Effector memory CD8-positive, alpha-beta T cell (primary cell): ENCODE measurements around the gene CLCF1.

Source experiments
- ATAC-seq: fragments of 150-1000 bp; cut with Tn5 transposase; replicated peaks from 2 replicates; pipeline ENCODE4 v1.10.0; 2021; ENCODE audit warnings: mild to moderate bottlenecking, moderate library complexity
- DNase-seq, 3 experiments: peaks; one replicate each; pipeline ENCODE4 v3.0.0; 2021
- H3K27ac Mint-ChIP-seq, 2 donors: one replicate each; pipeline ENCODE4 v1.8.0; 2022; ENCODE audit warnings: mild to moderate bottlenecking in 2 of 2, mixed read lengths in 2 of 2, moderate library complexity in 2 of 2
- H3K27me3 Mint-ChIP-seq, 2 donors: one replicate each; pipeline ENCODE4 v1.8.0; 2022; ENCODE audit warnings: mixed read lengths in 2 of 2
- H3K36me3 Mint-ChIP-seq: one replicate; pipeline ENCODE4 v1.8.0; 2022; ENCODE audit warnings: mild to moderate bottlenecking, moderate library complexity, mixed read lengths; ENCODE audit not compliant: insufficient read depth
- H3K4me1 Mint-ChIP-seq, 2 donors: one replicate each; pipeline ENCODE4 v1.8.0; 2022; ENCODE audit warnings: low read depth in 2 of 2, mixed read lengths in 2 of 2
- H3K4me3 Mint-ChIP-seq, 2 donors: one replicate each; pipeline ENCODE4 v1.8.0; 2022; ENCODE audit warnings: mild to moderate bottlenecking in 2 of 2, mixed read lengths in 2 of 2, moderate library complexity in 2 of 2
- H3K9me3 Mint-ChIP-seq, 2 donors: one replicate each; pipeline ENCODE4 v1.8.0; 2022; ENCODE audit warnings: mixed read lengths in 2 of 2
- total RNA-seq, 9 experiments: gene quantifications; one replicate each; lab custom pipeline; 2026; lab: John Stamatoyannopoulos, UW

CLCF1 gene
- 0.65 to 10.8 (median 4.5) reads per million in 9 experiments for total RNA-seq

DNA sequence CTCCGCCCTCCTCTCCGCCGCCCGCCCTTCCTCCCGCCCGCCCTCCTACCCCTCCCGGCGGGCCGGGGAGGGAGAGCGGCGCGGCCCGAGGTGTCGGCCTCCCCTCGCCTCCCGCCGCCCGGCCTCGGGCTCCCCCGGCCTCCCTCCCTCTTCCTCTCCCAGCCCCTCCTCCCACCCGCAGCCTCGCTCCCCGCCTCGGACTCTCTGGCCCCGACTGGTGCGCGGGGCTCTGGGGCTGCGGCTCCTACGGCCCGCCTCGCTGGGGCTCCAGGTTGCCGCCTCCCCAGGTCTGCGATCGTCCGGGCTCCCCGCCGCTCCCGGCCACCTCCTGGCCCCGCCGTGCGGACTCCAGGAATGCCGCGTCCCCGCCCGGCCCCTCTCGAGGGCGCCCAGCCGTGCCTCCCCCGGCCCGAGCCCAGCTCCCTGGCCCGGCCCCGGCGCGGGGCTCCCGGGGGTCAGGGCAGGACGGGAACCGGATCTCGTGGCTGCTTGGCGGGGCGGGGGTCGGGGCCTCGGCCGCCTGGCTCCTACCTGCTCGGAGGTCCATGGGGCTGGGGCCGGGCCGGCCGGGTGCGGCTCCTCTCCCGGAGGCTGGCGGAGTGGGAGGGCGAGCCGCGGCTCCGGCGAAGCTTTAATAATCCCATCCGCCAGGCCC is at the start of gene CLCF1:
Gene CLCF1 (minus strand): TSS at position 606 of the 655 bp plus-strand sequence. CDS start 59 bp downstream, at position 547.
- DNase-seq (peak in 1 of 3 experiments; percentile 23), ATAC-seq (peak; percentile 18)
- Mint-ChIP-seq H3K4me3 (peak within 1 kb of the TSS; percentile 91 to 98), H3K9me3 (no peaks in the 10 kb centered on the region), H3K27me3 (no peaks in the 10 kb centered on the region), H3K36me3 (peaks cover 36% of the 10 kb centered on the region), H3K27ac (peak within 1 kb of the TSS; percentile 96 to 97), H3K4me1 (peaks cover 52 to 63% of the 10 kb centered on the region in 2 donors)

DNA sequence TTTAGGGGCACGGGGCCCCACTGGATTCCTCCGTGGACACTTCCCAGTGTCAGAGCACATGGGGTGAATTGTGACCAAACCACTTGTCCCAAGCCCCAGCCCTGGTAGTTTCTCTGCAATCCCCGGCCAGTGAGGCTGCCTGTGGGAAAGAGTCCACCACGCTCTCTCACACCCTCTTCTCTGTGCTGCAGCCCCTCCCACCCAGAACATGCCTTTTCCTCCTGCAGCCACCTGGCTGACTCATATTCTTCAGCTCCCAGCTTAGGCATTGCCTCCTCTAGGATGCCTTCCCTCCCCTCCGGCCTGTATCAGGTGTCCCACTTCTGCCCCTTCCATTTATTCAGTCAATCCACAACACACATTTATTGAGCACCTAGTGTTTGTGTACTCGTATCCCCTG is 49.5 kb upstream of the CLCF1 start:
- Mint-ChIP-seq H3K4me1 (peaks cover 36 to 38% of the 10 kb centered on the region in 2 donors), H3K36me3 (peaks cover 22% of the 10 kb centered on the region), H3K9me3 (no peaks in the 10 kb centered on the region), H3K4me3 (peak overlapping the region; percentile 35 to 45), H3K27me3 (no peaks in the 10 kb centered on the region), H3K27ac (no peak overlapping the region)
- ATAC-seq (no peak), DNase-seq (no peak)

DNA sequence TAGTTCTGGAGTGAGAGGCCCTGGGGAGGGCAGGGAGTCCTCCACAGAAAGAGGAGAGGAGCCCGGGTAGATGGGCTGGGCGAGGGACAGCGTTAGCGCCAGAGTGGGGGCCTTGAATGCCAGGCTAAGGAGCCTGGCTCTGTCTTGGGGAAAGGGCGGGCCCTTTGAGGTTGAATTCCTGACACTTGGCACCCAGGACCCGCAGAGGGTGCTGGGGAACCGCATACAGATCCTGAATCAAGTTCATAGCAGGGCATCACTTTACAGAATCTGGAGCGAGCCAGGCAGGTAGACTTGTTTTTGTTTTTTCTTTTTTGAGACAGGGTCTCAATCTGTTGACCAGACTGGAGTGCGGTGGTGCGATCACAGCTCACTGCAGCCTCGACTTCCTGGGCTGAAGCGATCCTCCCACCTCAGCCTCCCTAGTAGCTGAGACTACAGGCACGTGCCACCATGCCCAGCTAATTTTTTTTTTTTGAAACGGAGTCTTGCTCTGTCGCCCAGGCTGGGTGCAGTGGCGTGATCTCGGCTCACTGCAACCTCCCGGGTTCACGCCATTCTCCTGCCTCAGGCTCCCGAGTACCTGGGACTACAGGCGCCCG is 48.1 kb upstream of the CLCF1 start:
- DNase-seq (no peak), ATAC-seq (no peak)
- peak overlapping the region; percentile 62 to 72 for H3K4me3 Mint-ChIP-seq
- no peaks in the 10 kb centered on the region for H3K27me3 Mint-ChIP-seq
- peaks cover 14% of the 10 kb centered on the region for H3K36me3 Mint-ChIP-seq
- H3K9me3 Mint-ChIP-seq = no peaks in the 10 kb centered on the region
- peak overlapping the region; percentile 29 to 65 for H3K27ac Mint-ChIP-seq
- H3K4me1 Mint-ChIP-seq = peaks cover 40 to 45% of the 10 kb centered on the region in 2 donors

DNA sequence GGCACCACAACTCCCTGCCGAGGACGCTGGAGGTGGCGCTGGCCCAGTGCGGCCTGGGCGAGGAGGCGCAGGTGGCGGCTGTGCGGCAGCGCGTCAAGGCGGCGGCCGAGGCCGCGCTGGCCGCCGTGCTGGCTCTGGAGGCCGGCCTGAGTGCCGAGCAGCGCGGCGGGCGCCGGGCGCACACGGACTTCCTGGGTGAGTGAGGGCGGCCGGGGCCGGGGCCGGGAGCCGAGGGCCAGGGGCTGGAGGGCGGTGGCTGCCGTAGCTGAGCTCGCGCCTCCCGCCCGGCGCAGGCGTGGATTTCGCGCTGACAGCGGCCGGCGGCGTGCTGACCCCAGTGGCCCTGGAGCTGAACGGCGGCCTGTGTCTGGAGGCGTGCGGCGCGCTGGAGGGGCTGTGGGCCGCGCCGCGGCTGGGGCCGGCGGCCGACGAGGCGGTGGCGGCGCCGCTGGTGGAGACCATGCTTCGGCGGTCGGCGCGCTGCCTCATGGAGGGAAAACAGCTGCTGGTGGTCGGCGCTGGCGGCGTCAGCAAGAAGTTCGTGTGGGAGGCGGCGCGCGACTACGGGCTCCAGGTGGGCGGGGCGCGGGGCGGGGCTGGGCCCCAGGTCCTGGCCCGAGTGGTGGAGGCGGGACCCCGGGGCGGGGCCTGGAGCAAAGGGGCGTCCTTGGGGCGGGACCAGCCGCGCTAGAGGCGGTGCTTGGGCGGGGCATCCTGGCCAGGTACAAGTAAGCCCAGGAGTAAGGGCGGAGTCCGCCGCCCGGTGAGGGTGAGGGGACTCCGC is 47.4 kb upstream of the CLCF1 start:
- peak; percentile 82 for ATAC-seq
- Mint-ChIP-seq H3K27me3 (no peaks in the 10 kb centered on the region), H3K36me3 (peaks cover 16% of the 10 kb centered on the region), H3K4me1 (peaks cover 44 to 52% of the 10 kb centered on the region in 2 donors), H3K4me3 (peak overlapping the region; percentile 72 to 82), H3K9me3 (no peaks in the 10 kb centered on the region), H3K27ac (peak overlapping the region; percentile 79 to 89)
- DNase-seq = peak; percentile 96 to 99 (median 98)

DNA sequence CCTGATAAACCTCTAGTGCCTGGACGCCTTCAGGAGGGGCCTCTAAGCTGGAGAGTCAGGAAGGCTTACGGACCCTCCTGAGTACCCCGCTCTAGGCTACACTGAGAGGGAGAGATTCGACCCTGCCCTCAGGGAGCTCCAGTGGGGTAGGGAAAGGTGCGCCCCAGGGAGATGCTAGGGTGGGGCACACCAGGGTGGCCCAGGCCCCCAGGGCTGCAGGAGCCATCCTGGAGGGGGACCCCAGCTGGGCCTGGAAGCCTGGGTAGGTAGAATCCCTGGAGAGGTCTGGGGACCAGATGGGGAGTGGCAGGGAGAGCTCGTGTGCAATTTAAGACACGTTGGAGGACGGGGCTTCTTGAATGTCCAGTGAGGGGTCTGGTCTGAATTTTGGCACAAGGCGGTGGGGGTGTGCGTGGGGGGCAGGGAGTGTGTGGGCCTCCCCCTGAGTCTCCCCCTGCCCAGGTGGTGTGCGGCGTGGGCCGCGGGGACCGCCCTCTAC is 46.8 kb upstream of the CLCF1 start:
- no peak for DNase-seq
- ATAC-seq = no peak
- H3K27me3 Mint-ChIP-seq = no peaks in the 10 kb centered on the region
- H3K27ac Mint-ChIP-seq = peak overlapping the region; percentile 79 to 89
- no peaks in the 10 kb centered on the region for H3K9me3 Mint-ChIP-seq
- peaks cover 17% of the 10 kb centered on the region for H3K36me3 Mint-ChIP-seq
- peak overlapping the region; percentile 72 to 82 for H3K4me3 Mint-ChIP-seq
- peaks cover 45 to 53% of the 10 kb centered on the region in 2 donors for H3K4me1 Mint-ChIP-seq

DNA sequence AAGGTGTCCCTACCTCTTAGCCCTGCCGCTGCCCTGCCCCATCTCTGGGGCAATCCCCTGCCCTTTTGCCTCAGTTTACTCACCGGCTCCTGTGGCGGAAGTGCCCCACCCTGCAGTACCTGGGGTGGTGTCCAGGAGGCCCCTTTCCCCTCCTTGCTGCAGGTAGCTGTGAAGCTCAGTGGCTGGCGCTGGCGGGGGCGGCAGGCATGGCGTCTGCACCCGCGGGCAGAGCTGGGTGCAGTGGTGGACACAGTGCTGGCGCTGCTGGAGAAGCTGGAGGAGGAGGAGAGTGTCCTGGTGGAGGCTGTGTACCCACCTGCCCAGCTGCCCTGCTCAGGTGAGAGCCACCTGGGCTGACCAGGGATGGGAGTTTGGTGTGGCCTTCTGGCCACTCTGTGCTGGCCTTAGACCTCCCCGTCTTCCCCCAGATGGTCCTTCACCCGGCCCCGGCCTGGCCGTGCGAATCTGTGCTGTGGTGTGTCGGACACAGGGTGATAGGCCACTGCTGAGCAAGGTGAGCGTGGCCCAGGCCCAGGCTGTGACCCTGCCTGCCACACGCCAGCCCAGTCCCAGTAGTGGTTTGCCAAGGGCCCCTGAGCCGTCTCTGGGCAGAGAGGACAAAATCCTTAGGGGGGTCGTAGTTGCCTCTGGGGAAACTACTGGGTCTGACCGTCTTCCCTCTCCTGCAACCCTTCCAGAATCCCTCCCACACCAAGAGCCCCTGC is 46.1 kb upstream of the CLCF1 start:
- H3K4me1 Mint-ChIP-seq = peaks cover 46 to 54% of the 10 kb centered on the region in 2 donors
- peak overlapping the region; percentile 72 to 82 for H3K4me3 Mint-ChIP-seq
- peak overlapping the region; percentile 79 to 89 for H3K27ac Mint-ChIP-seq
- H3K27me3 Mint-ChIP-seq = no peaks in the 10 kb centered on the region
- no peaks in the 10 kb centered on the region for H3K9me3 Mint-ChIP-seq
- peaks cover 21% of the 10 kb centered on the region for H3K36me3 Mint-ChIP-seq
- DNase-seq = no peak
- ATAC-seq = no peak

DNA sequence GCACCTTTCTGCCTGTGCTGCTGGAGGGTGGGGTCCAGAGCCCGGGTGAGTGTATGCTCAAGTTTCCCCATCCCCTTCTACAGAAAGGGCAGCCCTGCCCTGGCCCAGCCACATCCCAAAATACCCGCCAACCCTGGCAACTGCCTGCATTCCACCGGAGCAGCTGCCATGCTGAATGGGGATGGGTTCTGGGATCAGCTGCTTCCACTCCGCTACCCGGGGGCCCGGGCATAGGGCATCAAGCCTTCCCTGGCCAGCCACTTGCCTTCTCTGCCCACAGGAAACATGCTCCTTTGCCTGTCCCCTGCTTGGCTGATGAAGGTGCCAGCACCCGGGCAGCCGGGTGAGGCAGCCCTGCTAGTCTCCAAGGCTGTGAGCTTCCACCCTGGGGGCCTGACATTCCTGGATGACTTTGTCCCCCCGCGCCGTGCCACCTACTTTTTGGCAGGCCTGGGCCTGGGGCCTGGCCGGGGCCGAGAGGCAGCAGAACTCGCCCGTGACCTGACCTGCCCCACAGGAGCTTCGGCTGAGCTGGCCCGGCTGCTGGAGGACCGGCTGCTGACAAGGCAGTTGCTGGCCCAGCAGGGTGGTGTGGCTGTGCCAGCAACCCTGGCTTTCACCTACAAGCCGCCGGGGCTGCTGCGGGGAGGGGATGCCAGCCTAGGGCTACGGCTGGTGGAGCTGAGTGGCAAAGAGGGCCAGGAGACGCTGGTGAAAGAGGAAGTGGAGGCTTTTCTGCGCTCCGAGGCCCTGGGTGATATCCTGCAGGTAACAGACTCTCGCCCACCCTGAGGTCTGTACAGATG is 45.3 kb upstream of the CLCF1 start:
- Mint-ChIP-seq H3K27me3 (no peaks in the 10 kb centered on the region), H3K27ac (peak overlapping the region; percentile 79 to 87), H3K4me1 (peaks cover 51 to 55% of the 10 kb centered on the region in 2 donors), H3K4me3 (peak overlapping the region; percentile 72 to 82), H3K36me3 (peaks cover 21% of the 10 kb centered on the region), H3K9me3 (no peaks in the 10 kb centered on the region)
- DNase-seq = peak in 1 of 3 experiments; percentile 56
- ATAC-seq = peak; percentile 16

DNA sequence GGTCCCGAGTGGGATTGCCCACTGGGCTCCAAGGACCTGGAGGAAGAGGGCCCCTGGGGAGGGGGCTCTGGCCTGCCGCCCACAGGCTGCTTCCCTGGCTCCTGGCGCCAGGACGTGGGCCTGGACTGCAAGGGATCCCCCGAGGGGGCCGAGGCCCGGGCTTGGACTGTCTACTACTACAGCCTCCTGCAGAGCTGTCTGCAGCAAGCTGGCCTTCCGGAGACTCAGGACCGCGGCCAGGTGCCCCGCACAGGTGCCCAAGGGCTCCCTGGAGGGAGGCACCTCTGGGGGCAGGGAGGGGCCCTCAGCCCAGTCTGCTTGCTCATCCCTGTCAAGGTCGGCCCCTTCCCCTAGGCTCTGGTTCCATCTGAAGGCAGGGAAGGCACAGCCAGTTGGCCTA is 44.0 kb upstream of the CLCF1 start:
- H3K4me1 Mint-ChIP-seq = peaks cover 56 to 63% of the 10 kb centered on the region in 2 donors
- DNase-seq (no peak), ATAC-seq (no peak)
- H3K27me3 Mint-ChIP-seq = no peaks in the 10 kb centered on the region
- peak overlapping the region; percentile 80 to 82 for H3K4me3 Mint-ChIP-seq
- H3K9me3 Mint-ChIP-seq = no peaks in the 10 kb centered on the region
- peak overlapping the region; percentile 58 to 87 for H3K27ac Mint-ChIP-seq
- peaks cover 18% of the 10 kb centered on the region for H3K36me3 Mint-ChIP-seq

DNA sequence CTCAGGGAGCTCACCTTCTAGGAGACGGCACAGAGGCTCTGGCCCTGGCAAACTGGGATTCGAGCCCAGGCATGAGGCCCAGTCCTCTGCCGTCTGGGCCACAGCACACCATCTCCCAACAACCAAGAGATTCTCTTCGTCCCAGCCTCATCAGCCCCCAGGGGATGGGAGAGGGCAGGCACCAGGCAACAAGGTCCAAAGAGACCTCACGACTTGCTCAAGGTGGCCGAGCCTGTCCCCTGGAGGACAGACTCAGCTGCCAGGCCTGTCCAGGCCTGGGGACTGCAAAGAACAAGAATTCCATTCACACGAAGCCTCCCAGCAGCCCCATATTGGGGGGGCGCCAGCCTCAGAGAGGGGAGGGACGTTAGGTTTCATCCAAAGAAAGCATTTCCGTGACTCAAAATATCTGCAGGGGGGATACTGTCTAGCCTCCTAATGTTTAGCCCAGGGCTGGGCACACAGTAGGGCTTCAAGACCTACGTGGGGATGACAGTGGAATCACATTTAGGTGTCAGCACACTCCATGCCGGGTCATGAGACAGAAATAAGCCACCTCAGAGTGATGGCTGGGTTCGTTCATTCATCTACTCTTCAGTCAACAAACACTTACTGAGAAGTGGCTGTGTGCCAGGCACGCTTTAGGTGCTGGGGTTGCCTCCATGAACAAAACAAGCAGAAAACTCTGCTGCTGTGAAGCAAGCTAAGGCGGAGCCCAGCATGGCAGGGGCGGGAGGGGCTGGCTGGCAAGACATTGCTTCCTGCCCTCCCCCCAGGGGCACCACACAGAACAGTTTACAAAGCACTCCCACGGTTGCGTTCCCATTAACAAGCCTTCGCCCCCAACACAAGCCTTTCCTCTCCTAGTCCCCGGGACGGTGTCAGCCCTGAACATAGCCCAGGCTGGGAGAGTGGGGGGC is 43.3 kb upstream of the CLCF1 start:
- H3K9me3 Mint-ChIP-seq = no peaks in the 10 kb centered on the region
- peak; percentile 51 for ATAC-seq
- no peaks in the 10 kb centered on the region for H3K27me3 Mint-ChIP-seq
- peak; percentile 74 to 79 (median 78) for DNase-seq
- H3K36me3 Mint-ChIP-seq = peaks cover 21% of the 10 kb centered on the region
- H3K4me3 Mint-ChIP-seq = peak overlapping the region; percentile 80 to 82
- H3K27ac Mint-ChIP-seq = peak overlapping the region; percentile 87 to 91
- H3K4me1 Mint-ChIP-seq = peaks cover 64 to 70% of the 10 kb centered on the region in 2 donors

DNA sequence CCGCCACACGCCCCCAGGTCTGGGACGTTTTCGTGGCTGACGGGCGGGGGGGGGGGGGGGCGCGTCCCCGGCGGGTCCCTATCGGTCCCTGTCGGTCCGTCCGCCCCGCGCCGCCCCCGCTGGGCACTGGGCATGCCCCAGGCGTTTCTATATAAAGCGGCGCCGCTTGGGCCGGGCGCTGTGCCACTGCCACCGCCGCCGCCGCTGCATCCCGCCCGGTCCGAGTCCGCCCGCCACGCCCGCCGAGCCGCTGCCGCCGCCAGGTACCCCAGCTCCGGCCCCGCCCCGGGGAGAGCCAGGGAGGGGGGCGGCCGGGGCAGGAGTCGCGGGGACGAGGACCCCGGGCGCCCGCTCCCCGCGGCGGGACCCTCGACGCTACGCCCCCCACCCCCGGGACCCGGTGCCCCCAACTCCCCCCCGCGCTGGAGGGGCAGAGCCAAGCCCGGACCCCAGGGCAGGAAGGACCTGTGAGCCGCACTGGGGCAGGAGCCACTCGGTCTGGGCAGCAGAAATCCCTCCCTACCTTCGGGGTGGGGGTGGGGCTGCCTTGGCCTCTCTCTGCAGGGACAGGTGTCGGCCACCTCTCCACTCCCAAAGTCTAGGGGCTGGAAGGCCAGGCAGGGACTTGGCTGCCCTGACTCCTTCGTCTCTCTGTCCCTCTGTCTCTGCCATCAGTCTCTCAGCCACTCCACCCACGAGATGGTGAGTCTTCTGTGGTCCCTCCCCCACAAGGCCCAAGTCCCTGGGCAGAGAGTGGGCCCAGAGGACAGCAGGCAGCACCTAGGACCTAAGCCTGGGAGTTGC is 42.3 kb upstream of the CLCF1 start, which contains the start of gene CARNS1:
Gene CARNS1 (plus strand): TSS at position 178 of the 804 bp plus-strand sequence. CDS start 522 bp downstream, at position 700.
- Mint-ChIP-seq H3K9me3 (no peaks in the 10 kb centered on the region), H3K27me3 (no peaks in the 10 kb centered on the region), H3K36me3 (peaks cover 20% of the 10 kb centered on the region), H3K4me1 (peaks cover 67 to 76% of the 10 kb centered on the region in 2 donors), H3K27ac (peak within 1 kb of the TSS; percentile 87 to 91), H3K4me3 (peak within 1 kb of the TSS; percentile 80 to 82)
- ATAC-seq = no peak
- DNase-seq = no peak
